TTC549 (cell line): ENCODE results near the gene RGL3.
"Not testable (repeated sequence)": the region's sequence is repeated elsewhere in the genome, so short reads cannot be mapped to it uniquely, and the experiment has no call there.

ENCODE experiments used
- FAIRE-seq: peaks from 2 replicates; lab custom pipeline; 2012; peaks lifted over from hg19 to GRCh38; lab: Jason Lieb, UNC

The RGL3 gene

GRCh38 chr19:11361771-11362731 is 57.1 kb downstream of the RGL3 start:
- no peak for FAIRE-seq

GRCh38 chr19:11361037-11361770 is 57.9 kb downstream of the RGL3 start:
- FAIRE-seq, result no peak

GRCh38 chr19:11359421-11359820 is 59.7 kb downstream of the RGL3 start:
- FAIRE-seq, result no peak

GRCh38 chr19:11356676-11357550 is 62.2 kb downstream of the RGL3 start:
- FAIRE-seq, result no peak

- no peak for FAIRE-seq
Observed at GRCh38 chr19:11356074-11356397, 63.1 kb downstream of the RGL3 start.

GRCh38 chr19:11355160-11356073 is 63.7 kb downstream of the RGL3 start, which contains the start of gene PLPPR2:
PLPPR2 (plus strand) TSS chr19:11355432; CDS start chr19:11357674, 2,242 bp downstream.
- FAIRE-seq, result peak; percentile 28

- FAIRE-seq, result not testable (repeated sequence)
Observed at GRCh38 chr19:11354102-11354501, 65.0 kb downstream of the RGL3 start.

- FAIRE-seq, result no peak
Observed at GRCh38 chr19:11349171-11349570, 69.9 kb downstream of the RGL3 start.

GRCh38 chr19:11347546-11348039 is 71.5 kb downstream of the RGL3 start:
- no peak for FAIRE-seq

GRCh38 chr19:11346104-11346940 is 72.8 kb downstream of the RGL3 start, which contains the start of the genes CCDC159 and TMEM205:
CCDC159 (plus strand) TSS chr19:11346519; CDS start chr19:11346607, 88 bp downstream.
TMEM205 (minus strand) TSS chr19:11346268; CDS start chr19:11345619, 649 bp downstream.
- peak; percentile 97 for FAIRE-seq

- no peak for FAIRE-seq
Observed at GRCh38 chr19:11345122-11345803, 73.9 kb downstream of the RGL3 start.
